Ectodermal cell (in vitro differentiated cells): ENCODE data around the gene GMIP.

Experiments used
- H3K27ac ChIP-seq: 2 replicates; pipeline ENCODE4 v1.7.0; 2013; ENCODE audit warnings: mild to moderate bottlenecking, low read depth, low read length; ENCODE audit not compliant: insufficient read depth, poor library complexity, severe bottlenecking
- H3K27me3 ChIP-seq: 2 replicates; pipeline ENCODE4 v1.7.0; 2013; ENCODE audit warnings: mild to moderate bottlenecking, low read length; ENCODE audit not compliant: insufficient read depth, control insufficient read depth, poor library complexity, severe bottlenecking
- H3K36me3 ChIP-seq: one replicate; pipeline ENCODE4 v1.7.0; 2013; ENCODE audit warnings: low read length; ENCODE audit not compliant: control insufficient read depth, insufficient read depth
- H3K4me1 ChIP-seq: one replicate; pipeline ENCODE4 v1.7.0; 2013; ENCODE audit warnings: low read length; ENCODE audit not compliant: control insufficient read depth, insufficient read depth
- H3K4me3 ChIP-seq: 2 replicates; pipeline ENCODE4 v1.7.0; 2013; ENCODE audit warnings: low read depth, low read length, control low read depth; ENCODE audit not compliant: insufficient read depth
- H3K9me3 ChIP-seq: 2 replicates; pipeline ENCODE4 v1.7.0; 2013; ENCODE audit warnings: mild to moderate bottlenecking, low read length, moderate library complexity; ENCODE audit not compliant: control insufficient read depth
- WGBS, 2 experiments: methylation state at CpG; one replicate each; pipeline ENCODE4 v1.1.7; 2013; ENCODE audit warnings: missing lambda C conversion rate in 2 of 2; 5-methylcytosine and 5-hydroxymethylcytosine counted together

Gene GMIP

DNA sequence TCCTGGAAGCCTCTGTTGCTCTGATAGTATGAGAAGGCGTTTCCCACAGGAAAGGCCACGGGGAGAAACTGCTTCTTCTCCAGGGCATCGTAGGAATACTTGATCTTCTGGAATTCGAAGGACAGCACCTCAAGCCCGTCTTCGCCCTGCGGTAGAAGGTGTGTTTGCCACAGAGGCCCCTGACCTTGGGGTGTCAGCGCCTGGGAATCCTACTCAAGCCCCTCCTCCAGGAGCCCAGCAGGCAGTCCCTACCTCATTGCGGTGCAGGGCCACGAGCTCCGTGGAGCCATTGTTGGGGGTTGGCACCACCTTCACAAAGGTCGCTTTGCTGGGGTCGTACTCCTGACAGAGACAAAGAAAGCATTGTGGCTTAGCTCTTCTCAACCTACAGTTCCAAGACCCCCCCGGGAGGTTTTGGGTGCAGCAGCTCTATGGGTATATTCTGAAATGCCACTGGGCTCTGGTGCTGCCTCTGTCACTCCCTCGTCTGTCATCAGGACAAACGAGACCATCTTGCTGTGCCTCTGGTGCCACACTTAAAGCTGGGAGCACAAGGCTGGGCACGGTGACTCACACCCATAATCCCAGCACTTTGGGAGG, 16.3 kb upstream of the GMIP start:
- Histone ChIP-seq H3K9me3 (no peaks in the 10 kb centered on the region), H3K27ac (no peak overlapping the region), H3K27me3 (no peaks in the 10 kb centered on the region), H3K36me3 (peaks cover 36% of the 10 kb centered on the region), H3K4me3 (no peak overlapping the region), H3K4me1 (peaks cover 10% of the 10 kb centered on the region)
- WGBS, 2 experiments = 91% methylated on average over 17 of the region's 17 CpGs

DNA sequence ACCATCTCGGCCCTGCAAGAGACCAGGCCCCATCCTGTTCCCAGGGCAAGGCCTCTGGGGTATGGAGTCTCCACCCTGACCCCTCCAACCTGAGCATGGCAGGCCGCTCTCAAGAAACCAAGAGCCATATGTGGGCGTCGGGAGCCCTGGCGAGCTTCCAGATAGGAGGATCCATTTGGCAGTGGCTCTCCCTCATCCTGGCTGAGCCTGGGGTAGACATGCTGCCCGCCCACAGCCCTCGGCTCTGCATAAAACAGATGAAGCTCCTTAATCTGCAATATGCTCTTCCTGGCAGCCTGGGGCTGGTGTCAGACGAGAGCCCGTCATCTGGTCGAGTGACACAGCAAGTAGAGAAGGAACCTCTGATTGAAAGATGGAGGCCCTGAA, 13.9 kb upstream of the GMIP start:
- Histone ChIP-seq H3K9me3 (no peaks in the 10 kb centered on the region), H3K4me3 (no peak overlapping the region), H3K27ac (no peak overlapping the region), H3K4me1 (peaks cover 5% of the 10 kb centered on the region), H3K36me3 (peaks cover 56% of the 10 kb centered on the region), H3K27me3 (no peaks in the 10 kb centered on the region)
- 95 to 97% methylated on average over 10 of the region's 10 CpGs for WGBS, 2 experiments

DNA sequence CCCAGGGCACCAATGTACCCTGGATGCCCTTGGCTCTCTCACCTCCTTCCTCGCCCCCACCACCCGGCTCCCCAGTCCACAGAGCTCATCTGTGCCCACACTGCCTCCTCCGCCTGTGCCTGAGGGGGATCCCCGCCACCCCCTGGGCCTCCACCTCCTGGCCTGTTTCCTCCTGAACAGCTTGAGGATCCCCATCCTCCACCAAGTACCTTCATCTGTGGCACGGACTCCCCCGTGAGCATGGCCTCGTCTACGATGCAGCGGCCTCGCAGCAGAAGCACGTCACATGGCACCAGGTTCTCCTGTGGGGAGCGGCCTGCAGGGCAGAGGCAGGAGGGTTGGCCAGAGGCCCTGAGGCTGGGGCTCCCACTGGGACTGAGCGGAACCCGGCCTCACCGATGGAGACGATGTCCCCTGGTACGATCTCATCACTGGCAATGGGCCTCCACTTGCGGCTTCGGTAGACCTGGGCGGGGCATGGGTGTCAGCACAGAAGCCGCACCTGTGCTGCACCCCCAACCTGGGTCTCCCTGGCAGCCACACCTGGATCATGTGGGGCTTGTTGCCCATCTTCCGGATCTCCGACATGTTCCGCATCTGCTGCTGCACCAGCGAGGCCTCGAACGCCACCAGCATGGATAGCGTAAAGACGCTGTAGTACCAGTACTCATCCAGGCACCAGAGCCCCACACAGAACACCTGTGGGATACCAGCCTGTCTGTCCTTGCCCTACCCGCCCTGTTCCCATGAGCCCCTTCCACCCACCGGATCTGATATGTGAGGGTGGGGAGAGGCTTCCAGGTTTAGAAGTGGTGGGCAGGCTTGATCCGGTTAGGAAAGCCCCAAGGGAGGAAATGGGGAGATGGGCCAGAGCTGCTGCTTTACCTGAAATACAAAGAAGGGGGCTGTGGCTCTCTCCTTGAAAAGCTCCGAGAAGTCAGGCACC, 13.3 kb upstream of the GMIP start:
- WGBS, 2 experiments = 96 to 97% methylated on average over 33 of the region's 33 CpGs
- no peaks in the 10 kb centered on the region for H3K4me1 ChIP-seq
- H3K27ac ChIP-seq = no peak overlapping the region
- H3K27me3 ChIP-seq = no peaks in the 10 kb centered on the region
- no peaks in the 10 kb centered on the region for H3K9me3 ChIP-seq
- H3K4me3 ChIP-seq = no peak overlapping the region
- H3K36me3 ChIP-seq = peaks cover 61% of the 10 kb centered on the region

GRCh38 chr19:19655641-19656343, 12.3 kb upstream of the GMIP start:
- Histone ChIP-seq H3K4me1 (no peaks in the 10 kb centered on the region), H3K27me3 (no peaks in the 10 kb centered on the region), H3K36me3 (peaks cover 71% of the 10 kb centered on the region), H3K27ac (no peak overlapping the region), H3K4me3 (no peak overlapping the region), H3K9me3 (no peaks in the 10 kb centered on the region)
- WGBS, 2 experiments = 96 to 97% methylated on average over 27 of the region's 27 CpGs

- Histone ChIP-seq H3K9me3 (no peaks in the 10 kb centered on the region), H3K27ac (no peak overlapping the region), H3K27me3 (no peaks in the 10 kb centered on the region), H3K4me3 (no peak overlapping the region), H3K36me3 (peaks cover 74% of the 10 kb centered on the region), H3K4me1 (no peaks in the 10 kb centered on the region)
- 96% methylated on average over 22 of the region's 22 CpGs for whole genome bisulfite sequencing, 2 experiments
These were observed 11.7 kb upstream of the GMIP start for GRCh38 chr19:19655051-19655594.

DNA sequence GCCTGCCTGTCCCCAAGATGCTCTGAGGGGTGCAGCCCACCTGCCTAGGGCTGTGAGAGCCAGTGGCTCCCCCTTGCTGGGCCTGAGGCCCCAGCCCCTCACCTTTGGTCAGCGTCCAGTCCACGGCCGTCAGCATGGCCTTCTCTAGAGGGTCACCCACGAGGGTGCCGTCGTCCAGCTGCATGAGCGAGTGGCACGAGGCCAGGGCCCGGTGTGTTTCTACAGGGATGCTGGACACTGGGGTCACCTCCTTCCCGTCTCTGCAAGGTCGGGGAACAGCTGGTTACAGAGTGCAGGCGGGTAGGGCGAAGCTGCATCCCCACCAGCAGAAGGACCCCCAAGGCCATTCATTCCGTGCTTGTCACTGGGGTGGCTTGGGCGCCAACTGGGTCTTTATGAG, 11.0 kb upstream of the GMIP start:
- H3K9me3 ChIP-seq = no peaks in the 10 kb centered on the region
- H3K36me3 ChIP-seq = peaks cover 77% of the 10 kb centered on the region
- H3K27me3 ChIP-seq = no peaks in the 10 kb centered on the region
- H3K27ac ChIP-seq = no peak overlapping the region
- no peak overlapping the region for H3K4me3 ChIP-seq
- WGBS, 2 experiments = 94 to 96% methylated on average over 15 of the region's 15 CpGs
- no peaks in the 10 kb centered on the region for H3K4me1 ChIP-seq

- Histone ChIP-seq H3K27ac (no peak overlapping the region), H3K36me3 (peaks cover 74% of the 10 kb centered on the region), H3K9me3 (no peaks in the 10 kb centered on the region), H3K27me3 (no peaks in the 10 kb centered on the region), H3K4me1 (no peaks in the 10 kb centered on the region), H3K4me3 (no peak overlapping the region)
- WGBS, 2 experiments = 95 to 96% methylated on average over 23 of the region's 23 CpGs
These were observed 10.2 kb upstream of the GMIP start for GRCh38 chr19:19653597-19654147.

DNA sequence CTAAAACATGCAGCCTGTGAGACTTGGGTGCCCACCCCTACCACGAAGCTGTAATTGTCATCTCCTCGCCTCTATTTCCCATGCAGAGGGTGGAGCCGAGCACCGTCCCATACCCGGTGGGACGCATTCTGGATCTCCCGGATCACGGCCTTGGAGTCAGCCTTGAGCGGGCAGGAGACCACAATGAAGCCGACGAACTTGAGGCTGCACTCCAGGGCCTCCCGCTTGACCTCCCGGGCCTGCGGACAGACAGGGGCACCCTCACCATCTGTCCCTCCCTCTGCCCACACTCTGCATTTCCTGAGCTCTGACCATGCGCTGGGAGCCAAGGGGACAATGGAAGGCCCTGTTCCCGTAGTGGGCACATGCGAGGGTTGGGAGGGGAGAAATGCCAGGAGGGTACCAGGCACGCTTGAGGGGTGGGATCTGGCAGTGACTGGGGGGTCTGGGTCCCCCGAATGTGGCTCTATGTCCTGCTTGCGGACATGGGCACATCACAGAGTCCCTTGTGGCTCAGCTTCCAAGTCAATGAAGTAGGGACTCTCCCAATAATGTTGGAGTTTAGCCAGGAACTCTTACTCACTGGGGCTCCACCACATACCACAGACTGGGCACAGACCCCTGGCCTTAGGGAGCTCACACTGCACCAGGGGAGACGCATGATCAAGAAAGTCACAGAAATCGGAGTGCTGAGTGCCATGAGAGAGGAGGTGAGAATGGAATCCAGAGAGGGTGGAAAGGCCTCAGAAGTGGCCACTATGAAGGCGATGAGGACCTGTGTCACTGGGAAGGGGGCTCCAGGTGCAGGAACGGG, 9.2 kb upstream of the GMIP start:
- WGBS, 2 experiments = 95 to 96% methylated on average over 24 of the region's 24 CpGs
- Histone ChIP-seq H3K27ac (no peak overlapping the region), H3K36me3 (peaks cover 66% of the 10 kb centered on the region), H3K9me3 (no peaks in the 10 kb centered on the region), H3K4me3 (no peak overlapping the region), H3K4me1 (no peaks in the 10 kb centered on the region), H3K27me3 (no peaks in the 10 kb centered on the region)

GRCh38 chr19:19651076-19651475, 7.6 kb upstream of the GMIP start:
- Histone ChIP-seq H3K4me3 (no peak overlapping the region), H3K9me3 (no peaks in the 10 kb centered on the region), H3K36me3 (peaks cover 70% of the 10 kb centered on the region), H3K27ac (no peak overlapping the region), H3K4me1 (no peaks in the 10 kb centered on the region), H3K27me3 (no peaks in the 10 kb centered on the region)
- WGBS, 2 experiments = 94 to 98% methylated on average over 13 of the region's 13 CpGs
